Measurements from ENCODE around the gene NRG2.

Gene NRG2

DNA sequence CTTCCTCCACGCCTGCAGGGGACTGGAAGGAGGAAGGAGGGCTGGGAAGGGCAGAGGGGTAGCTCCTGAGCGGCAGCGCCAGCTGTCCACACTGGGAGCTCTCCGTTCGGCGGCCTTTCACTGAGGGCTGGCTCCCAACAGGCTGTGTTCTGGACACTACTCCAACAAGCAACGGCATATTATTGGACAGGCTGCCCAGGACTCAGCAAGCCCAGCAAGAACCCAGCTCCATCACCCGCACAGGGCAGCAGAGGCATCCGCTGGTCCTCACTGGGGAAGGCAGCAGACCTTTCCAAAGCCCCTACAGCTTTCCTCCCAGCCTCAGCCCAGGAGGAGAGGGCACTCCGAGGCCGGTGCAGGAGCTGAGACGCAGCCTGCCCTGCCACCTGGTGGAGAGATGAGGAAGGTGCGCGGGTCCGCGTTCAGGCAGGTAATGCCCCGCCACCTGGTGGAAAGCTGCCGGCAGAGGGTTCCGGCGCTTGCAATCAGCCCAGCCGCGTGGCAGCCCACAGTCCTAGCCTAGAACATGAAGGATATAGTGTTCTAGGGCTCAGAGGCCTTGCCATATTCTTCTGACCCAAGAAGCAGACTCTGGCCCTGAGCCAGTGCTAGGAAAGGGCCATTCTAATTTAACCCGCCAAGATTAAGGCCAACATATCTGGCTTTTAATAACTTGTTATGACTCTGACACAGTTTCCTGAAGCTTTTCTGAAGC is 74.4 kb downstream of the NRG2 start:
- H3K4me3 ChIP-seq (ENCODE audit: low read depth, low read length) = no peak overlapping the region
- peak; percentile 90 for DNase-seq (ENCODE audit: low read depth)
- TF ChIP-seq, protein P1, sequence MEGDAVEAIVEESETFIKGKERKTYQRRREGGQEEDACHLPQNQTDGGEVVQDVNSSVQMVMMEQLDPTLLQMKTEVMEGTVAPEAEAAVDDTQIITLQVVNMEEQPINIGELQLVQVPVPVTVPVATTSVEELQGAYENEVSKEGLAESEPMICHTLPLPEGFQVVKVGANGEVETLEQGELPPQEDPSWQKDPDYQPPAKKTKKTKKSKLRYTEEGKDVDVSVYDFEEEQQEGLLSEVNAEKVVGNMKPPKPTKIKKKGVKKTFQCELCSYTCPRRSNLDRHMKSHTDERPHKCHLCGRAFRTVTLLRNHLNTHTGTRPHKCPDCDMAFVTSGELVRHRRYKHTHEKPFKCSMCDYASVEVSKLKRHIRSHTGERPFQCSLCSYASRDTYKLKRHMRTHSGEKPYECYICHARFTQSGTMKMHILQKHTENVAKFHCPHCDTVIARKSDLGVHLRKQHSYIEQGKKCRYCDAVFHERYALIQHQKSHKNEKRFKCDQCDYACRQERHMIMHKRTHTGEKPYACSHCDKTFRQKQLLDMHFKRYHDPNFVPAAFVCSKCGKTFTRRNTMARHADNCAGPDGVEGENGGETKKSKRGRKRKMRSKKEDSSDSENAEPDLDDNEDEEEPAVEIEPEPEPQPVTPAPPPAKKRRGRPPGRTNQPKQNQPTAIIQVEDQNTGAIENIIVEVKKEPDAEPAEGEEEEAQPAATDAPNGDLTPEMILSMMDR (IDR thresholded peaks at IDR 0.05; ENCODE audit: insufficient read depth, low read depth, low read length, missing control alignments) = peak; percentile 100

DNA sequence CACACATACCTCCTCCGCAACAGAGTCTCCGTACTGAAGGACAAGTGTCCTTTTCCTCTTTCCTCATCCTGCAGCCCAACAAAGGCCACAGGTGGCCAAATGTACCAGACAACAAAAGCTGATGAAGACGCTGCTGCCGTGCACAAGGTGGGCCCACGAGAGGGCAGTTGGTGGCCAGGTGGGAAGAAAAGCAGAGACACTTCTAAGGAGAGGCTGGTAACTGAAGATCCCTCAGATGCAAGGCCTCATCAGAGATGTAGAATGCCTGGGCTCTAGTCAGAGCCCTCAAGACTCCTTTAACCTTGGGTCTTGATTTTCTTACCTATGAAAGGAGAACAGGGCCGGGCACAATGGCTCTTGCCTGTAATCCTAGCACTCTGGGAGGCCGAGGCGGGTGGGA is 75.7 kb downstream of the NRG2 start:
- no peak overlapping the region for H3K4me3 ChIP-seq (ENCODE audit: low read depth, low read length)
- TF ChIP-seq, protein P1 (IDR thresholded peaks at IDR 0.05; ENCODE audit: insufficient read depth, low read depth, low read length, missing control alignments) = no peak
- DNase-seq (ENCODE audit: low read depth) = no peak

DNA sequence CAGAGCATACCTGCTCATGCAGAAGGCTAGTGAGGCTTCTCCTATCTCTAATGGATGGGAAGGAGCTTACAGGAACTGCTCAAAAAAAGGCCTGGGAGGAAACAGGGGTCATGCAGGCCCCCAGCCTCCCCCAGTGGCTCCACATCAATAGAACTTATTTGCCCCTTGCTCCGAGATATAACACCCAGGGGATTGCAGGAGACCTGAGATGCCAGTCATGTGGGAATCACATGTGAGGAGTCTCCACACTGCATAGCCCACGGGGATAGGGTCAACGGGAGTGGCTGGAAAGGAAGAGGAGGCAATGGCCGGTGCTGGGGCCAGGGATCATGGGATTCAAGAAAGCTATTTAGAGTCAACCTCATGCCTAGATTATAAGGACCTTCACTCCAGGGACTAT is 76.2 kb downstream of the NRG2 start:
- TF ChIP-seq, protein P1 (IDR thresholded peaks at IDR 0.05; ENCODE audit: insufficient read depth, low read depth, low read length, missing control alignments) = no peak
- H3K4me3 ChIP-seq (ENCODE audit: low read depth, low read length) = no peak overlapping the region
- no peak for DNase-seq (ENCODE audit: low read depth)

DNA sequence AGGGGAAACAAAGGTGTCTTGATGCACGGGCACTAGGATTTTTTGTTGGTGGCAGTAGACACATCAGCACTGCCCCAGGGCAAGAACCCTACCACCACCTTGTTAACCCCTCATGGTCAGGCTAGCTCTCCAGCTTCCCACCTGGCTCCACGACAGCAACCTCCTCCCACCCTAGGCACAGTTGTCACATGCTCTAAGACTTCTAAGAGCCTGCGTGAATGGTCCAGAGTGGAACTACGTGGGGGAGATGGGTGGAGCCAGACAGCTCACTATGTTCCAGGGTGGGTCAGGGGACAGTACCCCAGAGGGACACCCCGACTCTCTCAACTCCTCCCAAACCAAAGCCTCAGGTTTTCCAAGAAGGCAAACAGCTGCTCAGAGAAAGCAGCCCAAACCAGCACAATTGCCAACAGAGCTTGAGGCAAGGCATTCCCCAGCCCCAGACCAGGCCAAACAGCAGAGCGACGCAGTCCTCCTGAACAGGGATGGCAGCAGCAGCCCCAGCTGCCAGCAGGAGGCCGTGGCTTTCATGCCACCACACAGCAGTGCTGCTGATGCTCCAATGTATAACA is 78.0 kb downstream of the NRG2 start:
- no peak overlapping the region for H3K4me3 ChIP-seq (ENCODE audit: low read depth, low read length)
- no peak for DNase-seq (ENCODE audit: low read depth)
- TF ChIP-seq, protein P1 (IDR thresholded peaks at IDR 0.05; ENCODE audit: insufficient read depth, low read depth, low read length, missing control alignments) = no peak

DNA sequence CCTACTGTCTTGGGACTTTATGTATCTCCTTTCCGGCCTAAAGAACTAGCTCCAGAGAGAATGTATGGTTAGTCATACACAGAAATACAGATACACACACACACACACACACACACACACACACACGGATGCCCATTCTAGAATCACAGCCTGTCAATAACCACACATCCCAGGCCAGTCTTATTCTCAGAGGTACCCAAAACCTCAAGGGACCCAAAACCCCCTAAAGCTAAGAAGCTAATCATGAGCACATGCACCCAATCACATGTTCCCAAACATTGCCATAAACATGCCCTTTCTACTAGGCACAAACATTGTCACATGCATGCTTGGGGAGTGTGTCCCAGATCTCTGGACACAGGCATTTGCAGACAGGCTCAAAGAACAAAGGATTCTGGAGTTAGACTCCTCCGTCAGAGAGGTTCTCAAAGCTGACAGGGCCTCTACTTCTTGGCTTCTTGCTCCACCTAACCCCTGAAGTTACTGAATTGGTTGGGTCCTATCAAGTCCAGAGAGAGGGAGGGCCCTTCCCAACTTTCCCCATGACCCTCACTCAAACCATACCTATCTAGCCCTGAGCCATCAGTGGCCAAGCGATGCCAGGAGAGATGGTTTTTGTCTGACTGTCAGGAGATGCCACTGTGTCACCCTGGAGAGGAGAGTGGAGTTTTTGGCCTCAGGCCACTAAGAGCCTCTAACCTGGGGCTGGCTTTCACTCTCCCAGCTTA is 78.7 kb downstream of the NRG2 start:
- DNase-seq (ENCODE audit: low read depth) = peak; percentile 80
- TF ChIP-seq, protein P1 (IDR thresholded peaks at IDR 0.05; ENCODE audit: insufficient read depth, low read depth, low read length, missing control alignments) = no peak
- no peak overlapping the region for H3K4me3 ChIP-seq (ENCODE audit: low read depth, low read length)

DNA sequence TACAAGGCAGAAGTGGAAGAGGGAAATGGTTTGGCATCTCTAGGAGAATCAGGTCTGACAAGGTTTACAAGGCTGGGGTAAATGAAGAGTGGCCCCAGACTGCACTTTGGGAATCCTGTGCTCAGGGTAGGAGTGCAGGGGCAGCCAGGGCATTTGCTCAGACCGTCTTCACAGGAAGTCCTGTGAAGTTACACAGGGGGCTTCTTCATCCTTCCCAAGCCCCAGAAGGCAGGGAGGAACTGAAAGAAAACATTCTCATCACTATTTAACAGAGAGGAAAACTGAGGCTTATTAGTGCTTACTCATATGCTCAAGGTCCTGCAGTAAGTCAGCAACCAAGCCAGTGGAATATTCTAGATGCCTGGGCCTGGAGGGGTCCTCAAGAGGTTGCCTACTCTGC is 80.7 kb downstream of the NRG2 start:
- DNase-seq (ENCODE audit: low read depth) = no peak
- H3K4me3 ChIP-seq (ENCODE audit: low read depth, low read length) = no peak overlapping the region
- TF ChIP-seq, protein P1 (IDR thresholded peaks at IDR 0.05; ENCODE audit: insufficient read depth, low read depth, low read length, missing control alignments) = no peak

Measured in GM12865 (cell line).